Mammary epithelial cell (primary cell): ENCODE data around the gene COBL.

Experiments
- CTCF ChIP-seq, 2 donors: IDR thresholded peaks in 1 of 2; conservative IDR thresholded peaks in 1 of 2; 2 replicates each; pipeline ENCODE4 v1.5.1; 2011 to 2012; ENCODE audit warnings: inconsistent platforms in 2 of 2, low read length in 2 of 2, mild to moderate bottlenecking in 2 of 2, control low read depth in 1 of 2, low read depth in 1 of 2; ENCODE audit not compliant: insufficient read depth in 1 of 2; ENCODE audit errors: extremely low read depth in 1 of 2
- EZH2 ChIP-seq: IDR thresholded peaks from 2 replicates; pipeline ENCODE4 v1.6.1; 2012; ENCODE audit warnings: low read length, inconsistent platforms, borderline replicate concordance

GRCh38 chr7:51189777-51190176 lies 126.8 kb downstream of the COBL start:
- TF ChIP-seq CTCF (conservative IDR thresholded peaks at IDR 0.05 in 1 of 2, IDR thresholded peaks at IDR 0.05 in 1 of 2; ENCODE audit: extremely low read depth in 1 of 2, insufficient read depth in 1 of 2, low read depth in 1 of 2, low read length in 2 of 2) (no peak), EZH2 (no peak)
